ENCODE measurements around the gene HPCAL1.

The HPCAL1 gene

DNA sequence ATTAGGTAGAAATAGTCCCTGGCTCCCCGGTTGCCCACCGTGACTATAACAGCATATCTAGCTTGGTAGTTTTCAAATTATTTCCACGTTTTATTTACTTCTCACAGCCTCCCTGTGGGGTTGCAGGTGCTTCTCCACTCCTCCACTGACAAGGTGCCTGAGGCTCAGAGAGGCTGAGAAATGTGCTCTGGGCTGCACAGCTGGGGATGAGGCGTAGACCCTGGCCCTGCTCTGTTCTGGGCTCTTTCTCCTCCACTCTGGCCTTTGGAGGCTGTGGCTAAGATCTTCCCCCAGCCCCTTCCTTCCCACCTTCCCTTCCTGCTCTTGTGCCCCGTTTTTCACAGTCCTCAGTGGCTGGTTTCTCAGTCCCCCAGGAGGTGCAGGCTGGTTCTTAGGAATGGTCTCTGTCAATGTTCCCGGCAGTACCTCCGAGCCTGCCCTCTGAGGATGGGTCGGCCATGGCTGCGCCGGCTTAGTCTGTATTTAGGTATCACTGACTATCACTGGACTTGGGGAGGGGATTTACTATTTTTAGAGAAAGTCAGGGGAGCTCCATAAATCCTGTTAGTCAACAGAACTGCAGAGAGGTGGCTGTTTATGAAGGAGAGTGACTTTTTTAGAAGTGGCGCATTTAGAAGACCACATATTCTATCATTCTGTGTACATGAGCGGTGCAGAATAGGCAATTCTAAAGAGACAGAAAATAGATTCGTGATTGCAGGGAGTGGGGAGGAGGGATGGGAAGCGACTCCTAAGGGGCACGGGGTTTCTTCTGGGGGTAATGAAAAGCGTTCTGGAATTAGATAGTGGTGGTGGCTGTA is 35.0 kb downstream of the HPCAL1 start:
- no peak for DNase-seq (ENCODE audit: low spot score)

DNA sequence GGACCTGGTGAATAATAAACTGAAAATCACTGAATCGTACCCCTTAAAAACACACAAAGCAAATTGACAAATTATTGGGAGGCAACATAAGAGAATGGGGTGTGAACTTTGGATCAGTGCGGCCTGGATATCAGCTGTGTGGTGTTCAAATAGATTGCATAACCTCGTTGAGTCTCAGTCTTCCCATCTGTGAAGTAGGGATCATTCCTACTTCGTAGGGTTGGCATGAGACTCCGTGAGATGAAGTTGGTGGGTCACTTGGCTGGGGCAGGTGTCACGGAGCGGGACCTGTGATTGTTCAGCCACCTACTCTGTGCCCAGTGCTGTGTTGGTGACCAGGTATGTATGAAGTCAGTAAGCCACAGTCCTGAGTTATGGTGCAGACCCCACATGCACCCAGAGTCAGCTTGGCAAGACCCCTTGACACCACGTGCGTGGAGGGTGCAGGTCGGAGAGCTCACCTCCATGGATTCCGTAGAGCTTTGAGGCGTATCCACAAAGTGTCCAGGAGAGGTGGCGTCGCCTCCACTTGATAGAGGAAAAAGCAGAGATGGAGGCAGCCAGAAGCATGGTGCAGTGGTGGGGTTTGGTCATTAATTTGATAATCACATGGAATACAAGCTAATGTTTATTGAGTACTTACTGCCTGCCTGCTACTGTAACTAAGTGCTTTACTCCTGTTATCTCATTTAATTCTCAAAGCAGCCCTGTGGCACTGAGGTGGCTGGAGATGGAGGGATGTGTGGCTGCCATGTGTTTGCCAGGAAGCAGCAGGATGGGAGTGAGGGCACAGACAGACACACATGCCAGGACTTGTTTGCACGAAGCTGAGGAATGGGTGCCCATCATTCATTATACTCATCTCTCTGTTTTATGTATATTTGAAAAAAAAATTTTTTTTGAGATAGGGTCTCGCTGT is 35.8 kb downstream of the HPCAL1 start:
- no peak for DNase-seq (ENCODE audit: low spot score)

DNA sequence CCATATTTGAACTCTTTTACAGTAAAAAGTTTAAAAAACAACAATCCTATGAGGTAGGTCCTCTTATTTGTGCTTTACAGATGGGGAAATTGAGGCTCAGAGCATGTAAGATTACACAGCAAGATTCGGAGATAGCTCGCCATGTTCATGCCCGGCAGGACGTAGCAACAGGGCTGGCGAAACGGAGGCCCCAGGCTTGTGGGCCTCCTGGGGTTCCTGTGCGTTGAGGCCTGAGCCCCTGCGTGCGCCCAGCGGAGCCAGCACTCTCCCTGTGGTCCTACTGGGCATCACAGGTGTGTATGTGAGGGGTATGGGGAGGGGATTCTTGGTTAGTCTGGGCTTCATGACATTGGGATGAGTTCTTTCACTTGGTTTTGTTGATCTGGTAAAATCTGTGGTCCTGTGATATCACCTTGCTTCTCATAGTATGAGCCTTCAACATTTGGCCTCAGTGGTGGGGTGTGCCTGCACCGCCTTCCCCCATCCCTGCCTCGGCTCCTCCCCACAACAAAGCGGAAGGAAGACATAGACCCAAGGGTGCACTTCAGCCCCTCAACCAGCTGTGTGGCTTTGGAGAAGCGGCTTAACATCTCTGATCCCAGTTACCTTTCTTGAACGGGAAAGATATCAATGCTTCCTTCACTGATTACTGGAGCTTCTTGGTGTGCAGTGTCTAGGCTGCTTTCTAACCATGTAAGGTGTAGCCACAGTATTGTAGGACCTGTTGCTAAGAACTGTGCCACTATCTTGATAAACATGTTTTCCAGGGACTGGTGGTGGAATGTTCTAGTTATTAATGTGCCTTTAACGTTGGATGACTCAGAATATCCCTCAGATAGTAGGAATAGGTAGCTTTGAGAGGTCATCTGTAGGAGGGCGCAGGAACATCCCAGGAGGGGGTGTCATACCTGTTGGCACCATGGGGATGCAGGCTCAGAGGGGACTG is 37.2 kb downstream of the HPCAL1 start:
- no peak for DNase-seq (ENCODE audit: low spot score)

DNA sequence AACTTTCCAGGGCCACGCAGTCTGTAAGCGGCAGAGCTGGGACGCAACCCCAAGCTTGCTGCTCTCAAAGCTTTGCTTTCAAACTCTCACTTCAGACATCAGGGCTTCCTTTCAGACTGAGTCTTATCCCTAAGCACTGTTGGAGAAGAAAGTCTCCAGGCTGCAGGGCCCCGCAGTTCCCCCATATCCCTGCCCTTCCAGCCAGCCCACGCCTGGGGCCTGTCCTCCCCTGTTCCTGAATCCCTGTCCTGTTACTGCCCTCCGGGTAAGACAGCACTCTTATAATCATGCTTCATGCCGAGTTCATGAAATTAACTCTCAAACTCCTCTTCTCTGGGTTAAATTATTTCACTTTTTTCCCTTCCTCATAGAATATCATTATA is 37.9 kb downstream of the HPCAL1 start:
- no peak for DNase-seq (ENCODE audit: low spot score)

DNA sequence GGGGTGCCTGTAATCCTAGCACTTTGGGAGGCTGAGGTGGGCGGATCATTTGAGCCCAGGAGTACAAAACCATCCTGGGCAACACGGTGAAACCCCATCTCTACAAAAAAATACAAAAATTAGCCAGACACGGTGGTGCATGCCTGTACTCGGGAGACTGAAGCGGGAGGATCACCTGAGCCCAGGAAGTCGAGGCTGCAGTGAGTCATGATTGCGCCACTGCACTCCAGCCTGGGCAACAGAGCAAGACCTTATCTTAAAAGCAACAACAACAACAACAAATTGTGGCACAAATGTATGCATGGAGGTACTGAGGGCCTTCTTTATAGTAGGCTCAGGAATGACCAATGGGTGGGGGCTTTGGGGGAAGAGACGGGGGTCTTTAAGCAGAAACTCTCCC is 38.5 kb downstream of the HPCAL1 start:
- no peak for DNase-seq (ENCODE audit: low spot score)

DNA sequence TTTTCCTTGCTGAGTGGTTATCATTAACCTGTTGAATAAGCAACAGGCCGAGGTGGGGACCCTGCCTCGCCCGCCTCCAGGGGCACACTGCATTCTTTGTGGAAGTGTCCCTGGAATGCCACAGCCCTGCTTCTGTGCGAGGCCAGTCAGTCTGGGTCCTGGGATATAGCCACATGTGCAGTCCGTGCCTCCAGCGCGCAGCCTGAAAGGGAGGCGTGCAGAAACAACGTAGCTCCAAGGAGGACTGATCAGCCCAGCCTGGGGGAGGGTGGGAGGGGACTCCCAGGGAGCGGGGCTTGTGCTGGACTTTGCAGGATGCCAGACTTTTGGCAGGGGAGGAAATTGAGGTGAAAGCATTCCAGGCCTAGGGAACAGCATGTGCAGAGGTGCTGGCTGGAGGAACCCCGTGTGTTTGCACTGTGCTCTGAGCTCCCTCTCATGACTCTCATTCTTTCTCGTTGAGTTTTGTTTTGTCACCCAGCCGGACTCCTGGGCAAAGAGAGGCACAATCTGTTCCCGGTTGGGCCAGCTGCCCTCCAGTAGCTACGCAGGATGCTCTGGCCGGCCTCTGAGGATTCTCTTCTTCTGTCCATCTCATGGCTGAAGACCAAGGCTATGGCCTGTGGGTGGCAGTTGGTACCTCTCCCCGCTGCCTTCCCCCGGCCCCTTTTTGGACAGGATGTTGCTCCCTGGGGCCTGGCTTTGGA is 39.7 kb downstream of the HPCAL1 start:
- no peak for DNase-seq (ENCODE audit: low spot score)

DNA sequence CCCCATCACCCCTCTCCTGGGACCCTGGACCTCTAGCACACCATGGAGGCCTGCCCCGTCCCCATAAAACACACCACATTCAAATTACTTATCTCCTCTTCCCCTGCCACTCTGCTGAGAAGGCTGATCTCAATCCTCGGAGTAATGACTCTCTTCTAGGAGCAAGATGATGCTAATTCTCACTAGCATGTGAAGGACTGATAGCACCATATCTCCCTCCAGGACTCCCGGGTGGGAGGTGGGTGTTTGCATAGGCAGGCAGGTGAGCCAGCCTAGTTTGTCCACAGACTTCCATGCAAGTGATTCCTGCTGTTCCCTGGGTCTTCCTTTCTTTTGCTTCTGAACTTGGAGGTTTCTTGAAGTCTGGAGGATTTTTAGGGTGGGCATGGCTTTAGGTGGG is 40.5 kb downstream of the HPCAL1 start:
- no peak for DNase-seq (ENCODE audit: low spot score)

DNA sequence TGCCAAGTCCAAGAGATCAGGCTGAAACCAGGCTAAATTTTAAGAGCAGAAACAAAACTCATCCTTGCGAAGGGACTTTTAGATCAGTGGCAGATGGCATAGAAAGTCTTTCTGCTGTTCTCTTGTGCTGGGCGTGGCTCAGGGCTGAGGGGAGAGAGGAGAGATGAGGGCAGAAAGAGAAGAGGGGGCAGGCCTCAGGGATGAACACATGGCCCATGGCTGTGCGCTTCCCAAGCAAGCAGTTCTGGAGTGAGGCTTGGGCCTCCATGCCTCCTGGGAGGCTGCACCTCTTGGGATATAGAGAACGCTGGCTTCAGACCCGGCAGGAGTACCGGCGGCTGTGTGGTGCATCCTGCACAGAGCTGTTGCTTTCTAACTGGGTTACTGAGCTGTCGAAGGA is 41.0 kb downstream of the HPCAL1 start:
- DNase-seq (ENCODE audit: low spot score), result no peak

DNA sequence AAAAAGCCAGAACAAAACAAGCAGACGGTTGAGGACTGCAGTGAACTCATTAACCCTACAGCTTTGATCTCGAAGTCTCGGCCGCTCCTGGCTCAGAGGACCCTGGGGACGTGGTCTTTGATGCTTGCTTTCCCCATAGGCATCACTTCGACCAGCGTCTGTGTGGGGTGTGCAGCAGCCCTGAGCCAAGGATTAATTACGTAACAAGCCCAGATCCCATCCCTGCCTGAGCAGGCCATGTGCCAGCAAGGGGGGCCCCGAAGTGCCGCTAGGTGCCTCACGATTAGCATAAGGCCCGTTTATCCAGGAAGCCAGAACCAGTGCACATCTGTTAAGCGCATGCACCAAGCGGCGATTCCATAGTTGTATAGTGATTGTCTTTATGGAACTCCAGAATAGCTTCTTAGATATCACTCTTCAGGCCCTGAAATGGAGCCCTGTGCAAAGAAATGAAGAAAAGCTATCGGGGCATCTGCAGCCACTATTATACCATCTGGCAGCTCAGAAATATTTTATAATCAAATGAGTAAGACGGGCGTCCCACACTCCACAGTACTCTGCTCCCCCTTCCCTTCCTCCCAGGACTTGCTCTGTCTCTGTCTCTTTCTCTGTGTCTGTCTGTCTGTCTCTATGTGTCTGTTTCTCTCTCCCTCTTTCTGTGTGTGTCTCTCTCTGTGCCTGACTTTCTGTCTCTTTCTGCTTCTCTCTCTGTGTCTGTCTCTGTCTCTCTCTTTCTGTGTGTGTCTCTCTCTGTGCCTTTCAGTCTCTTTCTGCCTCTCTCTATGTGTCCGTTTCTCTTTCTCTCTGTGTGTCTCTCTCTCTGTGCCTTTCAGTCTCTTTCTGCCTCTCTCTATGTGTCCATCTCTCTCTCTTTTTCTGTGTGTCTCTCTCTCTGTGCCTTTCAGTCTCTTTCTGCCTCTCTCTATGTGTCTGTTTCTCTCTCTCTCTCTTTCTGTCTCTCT is 41.7 kb downstream of the HPCAL1 start:
- DNase-seq (ENCODE audit: low spot score), result no peak

DNA sequence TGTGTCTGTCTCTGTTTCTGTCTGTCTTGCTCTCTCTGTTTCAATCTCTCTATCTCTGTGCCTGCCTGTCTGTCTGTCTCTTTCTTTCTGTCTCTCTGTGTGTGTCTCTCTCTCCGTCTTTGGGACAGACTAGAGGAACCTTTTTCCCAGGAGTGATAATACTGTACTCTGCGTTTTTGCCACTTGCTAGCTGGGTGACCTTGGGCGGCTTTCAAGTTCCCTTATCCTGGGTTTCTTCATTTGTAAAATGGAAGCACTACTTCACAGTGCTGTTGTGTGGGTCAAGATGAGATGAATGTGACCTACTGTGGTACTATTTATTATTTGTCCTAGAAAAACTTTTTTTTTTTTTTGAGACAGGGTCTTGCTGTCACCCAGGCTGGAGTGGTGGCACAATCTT is 42.4 kb downstream of the HPCAL1 start:
- no peak for DNase-seq (ENCODE audit: low spot score)

DNA sequence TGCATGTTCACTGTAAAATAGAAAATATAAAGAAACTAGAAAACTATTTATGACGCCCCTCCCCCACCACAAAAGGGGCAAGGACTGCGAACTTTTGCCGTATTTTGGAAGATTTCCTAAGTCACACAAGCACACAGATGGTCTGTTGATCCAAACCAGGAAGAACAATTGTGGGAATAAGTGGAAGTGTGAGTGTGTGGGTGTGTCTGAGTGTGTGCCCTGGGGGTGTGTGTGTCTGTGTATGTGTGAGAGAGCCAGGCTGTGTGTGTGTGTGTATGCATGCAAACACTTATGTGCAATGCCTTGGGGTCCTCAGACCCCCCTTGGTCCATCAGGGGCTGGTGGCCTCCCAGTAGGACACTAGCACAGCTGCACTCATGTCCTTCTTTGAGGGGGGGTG is 43.1 kb downstream of the HPCAL1 start:
- DNase-seq (ENCODE audit: low spot score), result no peak

DNA sequence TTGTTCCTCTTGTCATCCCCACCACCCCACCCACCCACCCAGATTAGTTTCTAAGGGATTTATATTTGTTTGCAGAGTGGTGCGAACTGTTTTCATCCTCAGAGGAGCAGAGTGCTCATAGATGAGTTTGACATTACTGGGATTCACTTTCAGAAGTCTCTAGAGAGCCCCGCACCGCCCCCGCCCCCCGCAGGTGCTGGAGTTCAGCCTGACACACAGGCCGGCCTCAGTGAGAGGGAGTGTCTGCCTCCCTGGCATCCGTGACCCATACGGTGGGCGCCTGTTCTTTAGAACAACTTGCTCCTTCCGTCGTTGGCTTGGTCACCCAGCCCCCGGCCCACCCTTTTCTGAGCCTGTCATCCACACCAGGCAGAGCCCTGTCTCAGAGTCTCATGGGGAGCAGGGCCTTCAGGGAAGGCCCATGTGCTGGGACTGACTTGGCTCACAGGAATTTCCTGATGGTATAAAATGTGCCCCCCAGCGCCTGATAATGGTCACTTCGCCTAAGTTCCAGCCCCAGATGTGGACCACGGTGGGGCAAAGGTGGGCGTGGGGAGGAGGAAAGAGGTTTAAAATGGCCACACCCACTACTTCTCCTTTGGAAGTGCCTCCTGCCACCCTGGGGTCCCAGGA is 44.3 kb downstream of the HPCAL1 start:
- DNase-seq (ENCODE audit: low spot score), result no peak

DNA sequence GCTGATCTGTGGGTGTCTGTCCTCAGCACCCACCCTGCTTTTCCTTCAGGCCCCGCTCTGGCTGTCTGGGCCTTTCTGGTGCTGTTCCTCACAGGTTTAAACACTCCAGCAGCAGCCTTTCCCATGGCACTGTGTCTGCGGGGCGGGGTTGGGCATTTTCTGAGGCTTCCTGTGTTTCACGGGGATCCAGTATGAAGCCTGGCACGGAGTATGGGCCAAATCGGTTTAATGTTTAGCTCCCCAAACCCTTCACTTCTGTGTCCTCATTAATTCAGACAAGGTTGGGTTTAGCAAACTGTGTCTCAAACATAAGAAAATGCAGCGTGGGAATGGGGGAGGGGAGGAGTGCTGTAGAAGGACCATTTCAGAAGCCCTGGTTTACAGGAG is 44.9 kb downstream of the HPCAL1 start:
- no peak for DNase-seq (ENCODE audit: low spot score)

DNA sequence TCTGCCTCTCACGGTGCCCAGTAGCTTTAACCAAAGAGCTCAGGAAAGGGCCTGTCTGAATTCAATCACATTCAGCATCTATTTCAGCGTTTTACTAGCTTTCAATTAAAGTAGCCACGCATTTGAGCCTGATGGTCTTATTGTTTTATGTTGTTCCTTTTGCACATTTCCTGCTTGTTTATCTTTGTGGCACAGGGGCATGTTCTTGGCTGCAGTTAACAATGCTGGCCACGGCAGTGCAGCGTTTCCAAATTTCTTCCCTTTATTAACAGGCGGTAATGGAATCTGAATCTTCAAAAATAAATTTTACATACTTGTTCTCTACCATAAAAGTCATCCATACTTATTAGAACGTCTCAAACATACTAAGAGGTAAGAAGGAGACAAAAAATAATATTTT is 46.2 kb downstream of the HPCAL1 start:
- DNase-seq (ENCODE audit: low spot score), result no peak

DNA sequence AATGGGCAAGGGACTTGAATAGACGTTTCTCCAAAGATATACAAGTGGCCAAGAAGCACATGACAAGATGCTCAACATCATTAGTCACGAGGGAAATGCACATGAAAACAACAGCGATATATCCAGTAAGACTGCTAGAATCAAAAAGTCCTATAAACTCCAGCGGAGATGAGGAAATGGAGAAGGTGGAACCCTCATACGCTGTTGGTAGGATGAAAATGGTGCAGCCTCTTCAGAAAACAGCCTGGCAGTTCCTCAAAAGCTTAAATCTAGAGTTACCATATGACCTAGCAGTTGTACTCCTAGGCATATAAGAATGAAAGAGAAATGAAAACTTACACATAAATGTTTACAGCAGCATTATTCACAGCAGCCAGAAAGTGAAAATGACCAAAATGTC is 48.1 kb downstream of the HPCAL1 start:
- no peak for DNase-seq (ENCODE audit: low spot score)

DNA sequence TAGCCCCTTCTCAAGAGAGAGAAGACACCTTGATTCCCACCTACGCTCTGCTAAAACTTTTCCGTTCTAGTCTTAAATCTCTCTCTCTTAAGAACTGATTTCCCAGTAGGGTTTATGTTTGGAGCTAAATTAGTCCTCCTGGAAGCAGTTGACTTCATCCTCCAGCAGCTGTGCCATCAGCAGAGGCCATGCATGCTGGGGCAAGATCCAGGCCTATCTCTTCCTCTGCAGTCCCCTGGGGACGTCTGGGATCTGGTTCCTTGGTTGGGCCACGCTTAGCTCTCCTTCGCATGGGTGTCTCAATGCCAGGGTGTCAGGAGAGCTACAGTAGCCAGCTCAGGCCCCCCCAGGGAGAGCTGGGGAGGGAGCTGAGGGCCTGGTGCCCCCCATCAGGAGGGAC is 49.7 kb downstream of the HPCAL1 start:
- no peak for DNase-seq (ENCODE audit: low spot score)

DNA sequence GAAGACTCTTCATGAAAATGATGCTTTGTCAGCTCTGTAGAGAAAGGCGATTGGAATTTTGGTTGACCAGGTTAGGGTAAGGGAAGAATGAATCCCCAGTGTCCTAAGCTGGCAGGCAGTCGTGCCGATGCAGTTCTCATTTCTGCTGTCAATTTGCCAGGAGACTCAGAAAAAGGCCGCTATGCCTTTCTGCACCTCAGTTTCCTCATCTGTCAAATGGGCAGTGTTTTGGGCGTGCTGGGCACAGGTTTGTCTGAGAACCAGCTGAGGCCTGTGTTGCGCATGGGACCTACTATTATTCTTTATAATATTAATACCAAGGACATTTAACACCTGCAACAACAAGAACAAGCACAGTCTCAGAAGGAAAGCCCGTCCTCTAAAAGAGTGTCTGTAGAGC is 50.3 kb downstream of the HPCAL1 start:
- DNase-seq (ENCODE audit: low spot score), result no peak

DNA sequence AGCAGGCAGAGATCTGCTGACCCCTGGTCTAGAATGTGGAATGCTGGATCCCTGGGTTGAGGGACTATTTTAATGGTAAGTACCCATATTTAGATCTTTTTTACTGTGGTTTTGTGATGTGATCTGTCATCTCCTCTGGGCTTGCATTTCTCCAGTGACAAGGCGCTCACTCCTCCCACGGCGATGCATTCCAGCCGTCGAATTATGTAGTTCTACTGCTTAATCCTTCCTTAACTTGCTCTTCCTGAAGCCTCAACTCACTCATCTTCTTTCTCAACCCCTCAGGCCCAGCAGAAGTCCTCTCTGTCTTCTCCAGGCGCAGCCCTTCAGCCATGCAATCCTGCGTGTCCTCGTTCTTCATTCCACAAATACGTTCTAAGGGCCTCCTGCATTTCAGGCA is 51.2 kb downstream of the HPCAL1 start:
- DNase-seq (ENCODE audit: low spot score), result no peak

DNA sequence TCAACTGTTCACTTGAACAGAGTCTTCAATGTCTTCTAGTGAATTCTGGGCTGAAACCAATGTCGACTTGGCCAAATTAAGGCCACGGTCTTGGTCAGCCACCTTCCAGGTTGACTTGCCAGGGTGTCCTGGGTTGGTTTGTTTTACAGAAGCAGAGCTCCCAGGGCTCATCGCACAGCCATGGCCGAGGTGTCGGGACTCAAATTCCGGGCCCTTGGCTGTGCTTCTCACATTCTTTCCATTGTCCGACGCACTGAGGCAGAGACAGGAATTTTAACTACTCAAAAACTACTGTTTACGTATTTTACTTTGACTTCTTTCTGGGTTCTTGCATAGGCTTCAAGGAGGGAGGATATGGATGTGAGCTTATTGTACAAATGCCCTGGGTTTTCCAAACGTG is 51.7 kb downstream of the HPCAL1 start:
- DNase-seq (ENCODE audit: low spot score), result no peak
